Endothelial cell of umbilical vein (primary cell): Measurements from ENCODE around the gene WAPL.

ENCODE experiments used
- CTCF ChIP-seq, 2 donors: IDR thresholded peaks; 1 replicate in 1 of 2; 2 replicates in 1 of 2; pipeline ENCODE4 v1.5.1; 2011; ENCODE audit warnings: low read length in 2 of 2, mild to moderate bottlenecking in 2 of 2, moderate library complexity in 2 of 2, control low read depth in 1 of 2, inconsistent platforms in 1 of 2, low read depth in 1 of 2; ENCODE audit not compliant: insufficient read depth in 1 of 2; ENCODE audit errors: extremely low read depth in 1 of 2
- JUN ChIP-seq: IDR thresholded peaks from 2 replicates; pipeline ENCODE4 v1.6.1; 2011; ENCODE audit warnings: borderline replicate concordance, low read depth; ENCODE audit not compliant: insufficient read length, insufficient read depth

- TF ChIP-seq JUN (no peak), CTCF (IDR thresholded peaks at IDR 0.05; ENCODE audit: extremely low read depth in 1 of 2, insufficient read depth in 1 of 2, low read depth in 1 of 2, low read length in 2 of 2) (no peak)
These were observed 106.0 kb downstream of the WAPL start for GRCh38 chr10:86415583-86415982.
